ENCODE measurements around the gene PVALEF.

The PVALEF gene

DNA sequence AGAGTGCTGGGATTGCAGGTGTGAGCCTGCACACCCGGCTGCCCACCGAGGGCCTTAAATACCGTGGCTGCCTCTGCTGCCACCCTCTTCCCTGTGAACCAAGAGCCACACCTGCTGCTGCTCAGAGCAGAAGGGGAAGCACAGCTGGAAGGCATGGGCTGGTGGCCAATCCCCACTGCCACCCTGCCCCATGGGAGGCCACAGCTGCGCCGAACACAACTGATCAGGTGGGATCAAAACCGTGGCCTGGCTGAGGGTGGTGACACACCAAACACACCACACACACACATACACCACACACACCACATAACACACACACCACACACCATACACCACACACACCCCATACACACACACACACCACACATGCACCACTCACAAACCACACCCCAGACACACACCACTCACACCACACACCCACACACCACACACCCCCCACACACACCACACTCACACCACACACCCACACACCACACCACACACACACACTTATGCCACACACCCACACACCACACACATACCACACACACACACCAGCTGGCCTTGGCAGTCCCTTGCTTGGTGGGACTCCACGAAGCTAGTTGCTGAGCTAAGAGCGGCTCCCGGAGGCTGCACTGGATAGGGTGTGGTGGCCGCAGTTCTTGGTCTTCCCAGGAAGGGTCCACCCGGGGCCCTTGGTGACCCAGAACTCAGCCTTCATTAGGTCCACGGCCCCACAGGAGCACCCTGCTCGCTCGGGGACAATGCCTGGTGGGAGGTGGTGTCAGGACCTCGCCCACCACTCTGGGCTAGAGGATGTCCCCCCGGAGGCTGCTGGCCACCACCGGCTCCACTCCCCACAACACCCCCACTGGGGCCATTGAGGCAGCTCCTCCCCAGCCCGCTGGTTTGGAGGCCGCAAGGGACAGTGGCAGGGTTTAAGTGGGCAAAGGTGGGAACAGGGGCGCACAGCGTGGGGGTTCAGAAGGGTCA lies 42.6 kb downstream of the PVALEF start:
- peaks cover 3% of the 10 kb centered on the region for H3K36me3 ChIP-seq (ENCODE audit: control insufficient read depth, low read depth, low read length)
- no peaks in the 10 kb centered on the region for H3K27me3 ChIP-seq (ENCODE audit: control insufficient read depth, insufficient read depth, low read length)
- H3K4me1 ChIP-seq (ENCODE audit: control insufficient read depth, low read depth, low read length), result no peaks in the 10 kb centered on the region
- H3K9me3 ChIP-seq (ENCODE audit: control insufficient read depth, low read depth, low read length), result no peaks in the 10 kb centered on the region
- no peak overlapping the region for H3K9ac ChIP-seq (ENCODE audit: low read length)
- H3K4me3 ChIP-seq (ENCODE audit: low read length), result no peak overlapping the region
- H3K27ac ChIP-seq (ENCODE audit: low read length), result no peak overlapping the region

DNA sequence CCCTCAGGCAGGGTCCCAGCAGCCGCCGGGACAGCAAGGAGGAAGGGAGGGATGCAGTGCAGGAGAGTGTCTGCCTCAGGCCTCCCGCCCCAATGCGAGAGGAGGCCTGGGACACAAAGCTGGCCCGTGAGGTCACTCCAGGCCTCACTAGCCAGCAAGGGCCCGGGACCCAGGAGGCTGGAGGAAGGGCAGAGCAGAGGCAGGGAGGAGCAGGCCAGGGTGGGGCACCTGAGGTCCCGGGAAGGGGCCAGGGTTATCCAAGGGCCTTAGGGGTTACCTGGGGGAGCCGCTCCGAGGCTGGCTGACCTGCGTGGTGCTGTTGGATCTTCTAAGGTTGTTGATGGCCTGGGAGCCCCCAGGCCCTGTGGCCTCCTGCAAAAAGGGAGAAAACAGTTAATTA lies 43.3 kb downstream of the PVALEF start:
- Histone ChIP-seq H3K4me3 (ENCODE audit: low read length) (no peak overlapping the region), H3K4me1 (ENCODE audit: control insufficient read depth, low read depth, low read length) (no peaks in the 10 kb centered on the region), H3K27ac (ENCODE audit: low read length) (no peak overlapping the region), H3K9me3 (ENCODE audit: control insufficient read depth, low read depth, low read length) (no peaks in the 10 kb centered on the region), H3K27me3 (ENCODE audit: control insufficient read depth, insufficient read depth, low read length) (no peaks in the 10 kb centered on the region), H3K9ac (ENCODE audit: low read length) (no peak overlapping the region), H3K36me3 (ENCODE audit: control insufficient read depth, low read depth, low read length) (peaks cover 3% of the 10 kb centered on the region)

DNA sequence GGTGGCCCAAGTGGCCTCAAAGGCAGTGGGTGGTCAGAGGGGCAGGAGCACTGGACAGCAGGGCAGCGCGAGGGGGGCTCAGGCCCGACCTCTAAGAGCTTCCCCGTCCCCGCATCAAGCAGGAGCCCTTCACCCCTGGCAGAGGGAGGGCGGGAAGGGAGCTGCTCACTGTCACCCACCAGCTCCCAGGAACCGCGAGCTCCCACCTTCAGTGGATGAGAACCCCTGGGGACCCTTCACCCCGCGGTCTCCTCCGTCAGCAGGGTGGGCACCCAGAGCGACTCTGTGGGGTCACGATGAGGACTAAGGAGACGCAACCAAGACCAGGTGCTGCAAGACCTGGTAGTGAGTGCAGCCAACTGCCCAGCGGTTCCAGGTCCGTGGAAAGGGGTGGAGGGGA lies 43.8 kb downstream of the PVALEF start:
- Histone ChIP-seq H3K9ac (ENCODE audit: low read length) (no peak overlapping the region), H3K27ac (ENCODE audit: low read length) (no peak overlapping the region), H3K27me3 (ENCODE audit: control insufficient read depth, insufficient read depth, low read length) (no peaks in the 10 kb centered on the region), H3K9me3 (ENCODE audit: control insufficient read depth, low read depth, low read length) (no peaks in the 10 kb centered on the region), H3K4me3 (ENCODE audit: low read length) (no peak overlapping the region), H3K4me1 (ENCODE audit: control insufficient read depth, low read depth, low read length) (no peaks in the 10 kb centered on the region), H3K36me3 (ENCODE audit: control insufficient read depth, low read depth, low read length) (peaks cover 3% of the 10 kb centered on the region)

DNA sequence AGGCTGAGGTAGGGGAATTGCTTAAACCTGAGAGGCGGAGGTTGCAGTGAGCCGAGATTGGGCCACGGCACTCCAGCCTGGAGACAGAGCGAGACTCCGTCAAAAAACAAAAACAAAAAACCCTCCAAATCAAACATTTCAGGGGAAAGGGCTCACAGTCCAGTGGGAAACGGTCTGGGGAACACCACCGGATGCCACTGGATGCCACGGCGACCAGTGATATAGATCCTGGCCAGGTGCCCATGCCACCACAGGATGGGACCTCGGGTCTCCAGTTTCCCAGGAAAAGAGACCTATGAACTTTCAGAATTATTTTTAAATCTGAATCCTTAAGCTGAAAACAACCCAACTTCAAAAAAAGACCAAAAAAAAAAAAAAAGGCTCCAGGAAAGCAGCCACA lies 45.2 kb downstream of the PVALEF start:
- Histone ChIP-seq H3K27ac (ENCODE audit: low read length) (no peak overlapping the region), H3K4me1 (ENCODE audit: control insufficient read depth, low read depth, low read length) (no peaks in the 10 kb centered on the region), H3K9ac (ENCODE audit: low read length) (no peak overlapping the region), H3K9me3 (ENCODE audit: control insufficient read depth, low read depth, low read length) (no peaks in the 10 kb centered on the region), H3K36me3 (ENCODE audit: control insufficient read depth, low read depth, low read length) (no peaks in the 10 kb centered on the region), H3K27me3 (ENCODE audit: control insufficient read depth, insufficient read depth, low read length) (no peaks in the 10 kb centered on the region), H3K4me3 (ENCODE audit: low read length) (no peak overlapping the region)

DNA sequence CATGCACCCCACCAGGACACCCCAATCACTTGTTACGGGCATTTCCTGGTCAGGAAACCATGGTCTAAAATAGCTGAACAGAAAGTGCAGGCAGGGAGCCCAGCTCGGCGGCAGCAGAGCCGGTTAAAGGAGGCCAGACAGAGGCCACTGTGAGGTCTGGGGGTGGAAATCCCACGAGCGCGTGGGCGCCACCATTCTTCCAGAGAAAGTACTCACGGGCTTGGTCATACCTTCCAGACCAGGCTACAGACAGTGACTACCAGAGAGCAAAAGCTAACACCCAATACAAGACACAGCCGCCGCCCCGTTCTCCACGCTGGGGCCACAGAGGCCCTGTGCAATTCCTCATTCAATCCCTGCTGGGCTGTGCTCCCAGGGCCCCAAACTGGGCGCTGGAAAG lies 45.6 kb downstream of the PVALEF start:
- Histone ChIP-seq H3K27me3 (ENCODE audit: control insufficient read depth, insufficient read depth, low read length) (no peaks in the 10 kb centered on the region), H3K36me3 (ENCODE audit: control insufficient read depth, low read depth, low read length) (no peaks in the 10 kb centered on the region), H3K27ac (ENCODE audit: low read length) (no peak overlapping the region), H3K4me3 (ENCODE audit: low read length) (no peak overlapping the region), H3K9ac (ENCODE audit: low read length) (no peak overlapping the region), H3K4me1 (ENCODE audit: control insufficient read depth, low read depth, low read length) (no peaks in the 10 kb centered on the region), H3K9me3 (ENCODE audit: control insufficient read depth, low read depth, low read length) (no peaks in the 10 kb centered on the region)

DNA sequence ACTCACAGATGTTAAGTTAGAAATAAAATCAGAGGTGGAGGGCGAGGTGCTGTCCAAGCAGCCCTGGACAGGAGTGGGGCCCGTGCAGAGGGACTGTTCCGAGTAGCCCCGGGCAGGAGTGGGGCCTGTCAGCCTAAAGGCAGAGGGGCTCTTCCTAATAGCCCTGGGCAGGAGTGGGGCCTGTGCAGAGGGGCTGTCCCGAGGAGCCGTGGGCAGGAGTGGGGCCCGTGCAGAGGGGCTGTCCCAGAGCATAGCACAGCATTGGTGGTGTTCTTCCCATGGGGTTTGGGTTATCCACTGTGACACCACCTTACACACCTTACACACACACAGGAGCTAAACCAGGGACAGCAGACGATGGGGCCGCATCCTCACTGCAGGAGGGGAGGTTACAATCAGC lies 47.1 kb downstream of the PVALEF start:
- H3K4me1 ChIP-seq (ENCODE audit: control insufficient read depth, low read depth, low read length), result no peaks in the 10 kb centered on the region

DNA sequence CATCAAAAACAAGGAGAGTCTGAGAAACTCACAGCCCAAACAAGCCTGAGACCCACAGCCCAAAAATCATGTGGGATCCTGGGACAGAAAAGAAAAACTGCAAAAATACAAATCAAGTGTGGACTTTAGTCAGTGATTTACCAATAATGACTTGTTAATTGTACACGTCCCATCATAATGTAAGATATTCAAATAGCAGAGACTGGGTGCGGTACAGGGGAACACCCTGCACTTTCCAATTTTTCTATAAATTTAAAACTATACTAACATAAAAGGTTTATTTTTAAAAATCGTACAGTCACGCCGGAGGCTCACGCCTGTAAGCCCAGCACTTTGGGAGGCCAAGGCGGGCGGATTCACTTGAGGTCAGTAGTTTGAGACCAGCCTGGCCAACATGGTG lies 48.7 kb downstream of the PVALEF start:
- Histone ChIP-seq H3K9ac (ENCODE audit: low read length) (no peak overlapping the region), H3K36me3 (ENCODE audit: control insufficient read depth, low read depth, low read length) (peaks cover 3% of the 10 kb centered on the region), H3K4me3 (ENCODE audit: low read length) (no peak overlapping the region), H3K9me3 (ENCODE audit: control insufficient read depth, low read depth, low read length) (no peaks in the 10 kb centered on the region), H3K4me1 (ENCODE audit: control insufficient read depth, low read depth, low read length) (no peaks in the 10 kb centered on the region), H3K27ac (ENCODE audit: low read length) (no peak overlapping the region), H3K27me3 (ENCODE audit: control insufficient read depth, insufficient read depth, low read length) (no peaks in the 10 kb centered on the region)

More for the DNA sequence above, 47.1 kb downstream of the PVALEF start:
- H3K36me3 ChIP-seq (ENCODE audit: control insufficient read depth, low read depth, low read length), result no peaks in the 10 kb centered on the region
- H3K9me3 ChIP-seq (ENCODE audit: control insufficient read depth, low read depth, low read length), result no peaks in the 10 kb centered on the region
- no peak overlapping the region for H3K27ac ChIP-seq (ENCODE audit: low read length)
- H3K27me3 ChIP-seq (ENCODE audit: control insufficient read depth, insufficient read depth, low read length), result no peaks in the 10 kb centered on the region
- H3K4me3 ChIP-seq (ENCODE audit: low read length), result no peak overlapping the region
- H3K9ac ChIP-seq (ENCODE audit: low read length), result no peak overlapping the region

DNA sequence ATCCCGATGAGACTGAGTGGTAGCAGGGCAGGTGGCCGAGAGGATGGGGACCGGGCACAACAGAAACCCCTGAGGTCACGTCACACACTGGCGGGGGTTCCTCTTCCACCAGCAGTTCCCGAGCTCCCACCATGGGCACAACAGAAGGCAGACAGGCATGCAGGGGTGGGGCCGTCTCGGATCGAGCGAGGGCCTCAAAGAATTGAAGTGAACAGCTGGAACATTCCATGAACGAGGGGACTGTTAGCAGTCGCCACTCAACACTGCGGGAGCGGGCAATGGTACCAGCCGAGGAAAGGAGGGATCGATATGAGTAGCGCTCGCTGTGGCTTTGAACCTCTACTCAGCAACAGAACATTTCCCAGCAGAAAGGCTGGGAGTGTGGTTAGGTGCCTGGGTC lies 52.2 kb downstream of the PVALEF start:
- Histone ChIP-seq H3K27ac (ENCODE audit: low read length) (no peak overlapping the region), H3K4me1 (ENCODE audit: control insufficient read depth, low read depth, low read length) (peaks cover 5% of the 10 kb centered on the region), H3K36me3 (ENCODE audit: control insufficient read depth, low read depth, low read length) (peaks cover 3% of the 10 kb centered on the region), H3K9ac (ENCODE audit: low read length) (no peak overlapping the region), H3K4me3 (ENCODE audit: low read length) (no peak overlapping the region), H3K9me3 (ENCODE audit: control insufficient read depth, low read depth, low read length) (no peaks in the 10 kb centered on the region), H3K27me3 (ENCODE audit: control insufficient read depth, insufficient read depth, low read length) (no peaks in the 10 kb centered on the region)

DNA sequence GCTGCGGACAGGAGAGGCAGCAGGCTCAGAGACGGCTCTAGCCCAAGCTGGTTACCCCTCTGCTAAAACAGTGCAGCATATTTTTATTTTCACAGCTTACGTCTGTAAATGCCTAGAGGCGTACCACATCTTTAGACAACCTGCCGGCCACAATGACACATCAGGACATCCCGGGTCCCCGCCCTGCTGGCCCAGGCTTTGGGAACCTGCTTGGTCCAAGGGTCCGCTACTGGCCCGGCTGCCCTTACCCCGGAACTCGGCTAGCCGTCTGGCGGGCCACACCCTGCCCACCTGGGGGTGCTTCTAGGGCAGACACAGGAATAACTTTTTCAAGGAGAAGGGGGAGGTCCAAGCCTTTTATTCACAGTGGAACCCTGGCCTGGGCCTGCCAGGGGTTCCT lies 53.2 kb downstream of the PVALEF start:
- no peak overlapping the region for H3K27ac ChIP-seq (ENCODE audit: low read length)
- H3K27me3 ChIP-seq (ENCODE audit: control insufficient read depth, insufficient read depth, low read length), result no peaks in the 10 kb centered on the region
- H3K9ac ChIP-seq (ENCODE audit: low read length), result no peak overlapping the region
- H3K9me3 ChIP-seq (ENCODE audit: control insufficient read depth, low read depth, low read length), result no peaks in the 10 kb centered on the region
- no peak overlapping the region for H3K4me3 ChIP-seq (ENCODE audit: low read length)
- peaks cover 5% of the 10 kb centered on the region for H3K4me1 ChIP-seq (ENCODE audit: control insufficient read depth, low read depth, low read length)
- peaks cover 3% of the 10 kb centered on the region for H3K36me3 ChIP-seq (ENCODE audit: control insufficient read depth, low read depth, low read length)

DNA sequence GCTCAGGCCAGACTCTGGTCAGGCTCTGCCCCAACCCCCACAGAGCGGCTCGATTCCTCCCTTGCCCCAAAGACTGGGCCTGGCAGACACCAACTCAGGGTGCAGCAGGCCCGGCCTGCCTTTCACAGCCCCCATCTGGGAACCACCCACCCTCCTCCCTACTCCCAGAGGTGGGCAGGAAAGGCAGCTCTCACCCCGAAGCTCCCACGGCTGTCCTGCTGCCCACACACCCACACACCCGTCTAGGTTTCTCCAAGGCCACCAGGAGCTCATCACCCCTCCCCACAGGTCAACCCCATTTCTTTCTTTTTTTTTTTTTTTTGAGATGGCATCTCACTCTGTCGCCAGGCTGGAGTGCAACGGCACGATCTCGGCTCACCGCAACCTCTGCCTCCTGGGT lies 53.7 kb downstream of the PVALEF start:
- no peaks in the 10 kb centered on the region for H3K9me3 ChIP-seq (ENCODE audit: control insufficient read depth, low read depth, low read length)
- H3K4me3 ChIP-seq (ENCODE audit: low read length), result no peak overlapping the region
- H3K36me3 ChIP-seq (ENCODE audit: control insufficient read depth, low read depth, low read length), result peaks cover 3% of the 10 kb centered on the region
- no peaks in the 10 kb centered on the region for H3K27me3 ChIP-seq (ENCODE audit: control insufficient read depth, insufficient read depth, low read length)
- no peak overlapping the region for H3K27ac ChIP-seq (ENCODE audit: low read length)
- H3K9ac ChIP-seq (ENCODE audit: low read length), result no peak overlapping the region
- peaks cover 5% of the 10 kb centered on the region for H3K4me1 ChIP-seq (ENCODE audit: control insufficient read depth, low read depth, low read length)

DNA sequence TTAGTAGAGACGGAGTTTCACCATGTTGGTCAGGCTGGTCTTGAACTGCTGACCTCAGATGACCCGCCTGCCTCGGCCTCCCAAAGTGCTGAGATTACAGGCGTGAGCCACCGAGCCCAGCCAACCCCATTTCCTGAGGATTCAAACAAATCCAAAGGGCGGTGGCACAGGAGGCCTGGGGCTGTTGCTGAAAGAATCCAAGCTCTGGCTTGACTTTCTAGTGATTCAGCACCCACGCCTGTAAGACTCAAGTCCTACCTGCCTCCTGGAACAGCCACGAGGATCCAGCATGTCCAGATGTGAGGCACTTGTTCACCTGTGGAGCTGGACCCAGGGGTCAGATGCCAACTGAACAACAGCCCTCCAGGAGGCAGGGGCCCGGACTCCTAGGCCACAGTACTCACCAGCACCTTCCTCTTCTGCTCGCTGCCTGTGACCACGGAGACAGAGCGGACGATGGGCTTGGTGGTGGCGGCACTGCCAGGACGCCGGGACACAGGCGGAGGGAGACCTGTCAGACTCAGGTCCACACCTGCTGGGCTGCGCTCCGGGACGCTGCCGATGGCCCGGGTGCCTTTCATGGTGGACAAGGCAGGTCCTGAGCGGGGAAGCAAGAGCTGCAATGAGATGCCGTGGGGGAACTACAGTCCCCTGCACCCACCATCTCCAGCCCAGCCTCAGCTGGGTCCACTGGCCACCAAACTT lies 54.3 kb downstream of the PVALEF start:
- Histone ChIP-seq H3K27me3 (ENCODE audit: control insufficient read depth, insufficient read depth, low read length) (no peaks in the 10 kb centered on the region), H3K36me3 (ENCODE audit: control insufficient read depth, low read depth, low read length) (peaks cover 3% of the 10 kb centered on the region), H3K4me3 (ENCODE audit: low read length) (no peak overlapping the region), H3K9ac (ENCODE audit: low read length) (no peak overlapping the region), H3K9me3 (ENCODE audit: control insufficient read depth, low read depth, low read length) (no peaks in the 10 kb centered on the region), H3K4me1 (ENCODE audit: control insufficient read depth, low read depth, low read length) (peaks cover 5% of the 10 kb centered on the region), H3K27ac (ENCODE audit: low read length) (no peak overlapping the region)

All from iPS-18a (cell line).